GM21786 (cell line): Measurements from ENCODE around the gene PER1.

ENCODE experiments used
- ATAC-seq: cut with Tn5 transposase; IDR thresholded peaks from one replicate; pipeline ENCODE4 v1.9.1; 2021; ENCODE audit not compliant: unreplicated experiment

The PER1 gene

DNA sequence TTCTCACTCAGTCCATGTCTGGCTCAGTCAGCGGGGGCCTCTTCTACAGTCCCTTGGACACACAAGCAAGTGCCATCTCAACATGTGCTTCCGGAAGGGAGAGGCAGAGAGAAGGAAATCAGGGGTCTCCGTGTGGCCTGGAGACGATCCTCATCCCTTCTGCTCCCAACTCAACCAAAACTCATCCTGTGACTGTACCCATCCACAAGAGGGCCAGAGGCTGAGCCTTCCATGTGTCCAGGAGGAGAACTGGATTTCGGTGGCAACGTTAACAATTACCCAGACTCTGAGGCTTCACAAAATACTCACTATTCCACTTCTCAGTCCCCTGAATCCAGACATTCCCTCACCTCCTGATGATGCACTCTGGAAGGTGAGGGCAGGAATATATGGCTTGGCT is 56.8 kb downstream of the PER1 start:
- ATAC-seq: no peak

DNA sequence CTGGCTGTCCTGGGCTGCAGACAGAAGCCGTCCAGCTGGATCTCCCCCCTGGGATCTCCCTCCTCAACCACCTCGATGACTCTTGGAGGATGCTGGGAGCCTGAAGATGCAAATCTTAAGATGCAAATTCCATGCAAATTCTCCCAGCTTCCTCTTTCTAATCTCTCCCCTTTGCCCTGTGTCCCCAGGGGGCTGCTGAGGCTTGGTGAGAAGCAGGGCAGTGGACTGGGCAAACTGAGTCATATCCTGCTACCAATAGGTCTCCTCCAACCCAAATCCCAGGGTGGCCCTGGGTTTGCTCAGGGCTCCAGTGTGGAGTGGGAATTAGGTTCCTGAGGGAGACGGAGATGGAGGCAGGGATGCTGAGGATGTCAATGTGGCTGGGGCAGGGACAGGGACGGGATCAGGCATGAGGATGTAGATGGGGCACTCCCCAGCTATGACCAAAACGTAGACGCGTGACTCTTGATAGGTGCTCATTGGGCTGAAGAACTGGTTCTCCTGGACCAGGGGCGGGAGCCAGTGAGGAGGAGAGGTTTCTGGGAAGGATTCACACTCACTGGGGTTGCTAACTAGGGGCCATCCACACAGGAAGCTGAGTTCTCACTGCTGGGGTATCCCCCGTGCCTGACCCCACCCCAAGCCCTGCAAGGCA is 61.0 kb downstream of the PER1 start:
- ATAC-seq: no peak
